ENCODE data around the gene INAFM2.

GRCh38 chr15:40286794-40287193 is 36.7 kb upstream of the INAFM2 start:
- TF ChIP-seq CTCF (conservative IDR thresholded peaks at IDR 0.05 in 1 of 2, IDR thresholded peaks at IDR 0.05 in 1 of 2; ENCODE audit: extremely low read depth in 1 of 2, insufficient read depth in 1 of 2, low read depth in 1 of 2, low read length in 2 of 2) (no peak), EZH2 (IDR thresholded peaks at IDR 0.05; ENCODE audit: borderline replicate concordance, low read length) (no peak)

All from mammary epithelial cell (primary cell).